GM21576 (cell line): ENCODE data around the gene ANKS4B.
"Not testable (repeated sequence)": the region's sequence is repeated elsewhere in the genome, so short reads cannot be mapped to it uniquely, and the experiment has no call there.

ENCODE experiments used
- ATAC-seq: cut with Tn5 transposase; IDR thresholded peaks from one replicate; pipeline ENCODE4 v1.9.1; 2021; ENCODE audit warnings: mild to moderate bottlenecking, moderate library complexity; ENCODE audit not compliant: unreplicated experiment

ANKS4B gene, protein sequence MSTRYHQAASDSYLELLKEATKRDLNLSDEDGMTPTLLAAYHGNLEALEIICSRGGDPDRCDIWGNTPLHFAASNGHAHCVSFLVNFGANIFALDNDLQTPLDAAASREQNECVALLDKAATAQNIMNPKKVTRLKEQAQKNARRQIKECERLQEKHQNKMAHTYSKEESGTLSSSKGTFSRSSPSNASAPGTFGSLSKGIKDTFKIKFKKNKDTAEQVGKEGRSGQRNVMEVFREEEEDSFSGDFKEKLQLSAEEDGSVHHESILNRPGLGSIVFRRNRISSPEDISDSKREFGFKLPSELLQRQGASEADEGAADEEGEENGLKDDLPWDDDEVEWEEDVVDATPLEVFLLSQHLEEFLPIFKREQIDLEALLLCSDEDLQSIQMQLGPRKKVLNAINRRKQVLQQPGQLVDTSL

DNA sequence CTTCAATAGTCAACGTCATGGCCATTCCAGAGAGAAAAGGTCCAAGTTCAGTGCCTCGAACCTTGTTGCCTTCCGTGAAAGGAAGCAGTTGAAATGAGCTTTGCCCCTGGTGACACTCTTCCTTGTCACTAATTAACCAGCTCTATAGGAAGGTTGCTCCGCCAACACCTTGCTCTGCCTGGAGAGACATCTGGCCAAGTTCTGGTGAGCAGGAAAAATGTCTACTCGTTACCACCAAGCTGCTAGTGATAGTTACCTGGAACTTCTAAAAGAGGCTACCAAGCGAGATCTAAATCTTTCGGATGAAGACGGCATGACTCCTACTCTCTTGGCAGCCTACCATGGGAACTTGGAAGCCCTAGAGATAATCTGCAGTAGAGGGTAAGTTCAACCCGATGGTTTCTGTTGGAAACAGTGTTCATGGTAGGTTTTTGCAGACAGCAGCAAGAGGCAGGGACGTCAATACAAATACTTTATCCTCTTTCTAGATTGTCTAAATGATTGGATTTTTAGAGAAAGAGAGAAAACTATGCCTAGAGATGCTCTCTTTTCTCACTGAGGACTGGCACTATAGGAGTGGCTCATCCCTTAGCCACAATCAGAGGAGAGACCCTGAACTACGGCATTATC lies at the start of gene ANKS4B:
TSS of gene ANKS4B (plus strand) at position 179 of the 630 bp plus-strand sequence. CDS start at position 218, 39 bp downstream.
- no peak for ATAC-seq

DNA sequence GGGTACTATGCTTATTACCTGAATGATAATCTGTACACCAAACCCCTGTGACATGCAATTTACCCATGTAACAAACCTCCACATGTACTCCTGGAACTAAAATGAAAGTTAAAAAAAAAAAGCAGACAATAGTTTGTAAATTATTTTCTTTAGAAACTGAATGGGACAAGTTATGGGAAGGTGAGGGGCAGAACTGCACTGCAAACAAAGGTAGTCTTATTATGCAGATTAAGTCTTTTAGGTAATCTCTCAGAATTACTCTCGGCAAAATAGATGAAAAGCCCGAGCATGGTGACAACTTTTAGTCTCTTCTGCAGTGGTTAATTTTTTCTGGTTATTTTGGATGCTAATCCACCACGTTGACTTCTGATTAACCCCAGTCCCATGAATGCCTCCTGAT lies 49.5 kb upstream of the ANKS4B start:
- no peak for ATAC-seq

DNA sequence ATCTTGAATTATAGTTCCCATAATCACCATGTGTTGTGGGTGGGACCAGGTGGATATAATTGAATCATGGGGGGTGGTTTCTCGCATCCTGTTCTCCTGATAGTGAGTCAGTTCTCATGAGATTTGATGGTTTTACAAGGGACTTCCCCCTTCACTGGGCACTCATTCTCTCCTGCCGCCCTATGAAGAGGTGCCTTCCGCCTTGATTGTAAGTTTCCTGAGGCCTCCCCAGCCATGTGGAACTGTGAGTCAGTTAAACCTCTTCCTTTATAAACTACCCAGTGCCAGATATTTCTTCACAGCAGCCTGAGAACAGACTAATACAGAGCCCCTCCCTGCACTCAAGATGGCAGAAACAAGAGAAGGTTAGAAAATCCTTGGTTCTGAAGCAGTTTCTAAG lies 48.7 kb upstream of the ANKS4B start:
- no peak for ATAC-seq

DNA sequence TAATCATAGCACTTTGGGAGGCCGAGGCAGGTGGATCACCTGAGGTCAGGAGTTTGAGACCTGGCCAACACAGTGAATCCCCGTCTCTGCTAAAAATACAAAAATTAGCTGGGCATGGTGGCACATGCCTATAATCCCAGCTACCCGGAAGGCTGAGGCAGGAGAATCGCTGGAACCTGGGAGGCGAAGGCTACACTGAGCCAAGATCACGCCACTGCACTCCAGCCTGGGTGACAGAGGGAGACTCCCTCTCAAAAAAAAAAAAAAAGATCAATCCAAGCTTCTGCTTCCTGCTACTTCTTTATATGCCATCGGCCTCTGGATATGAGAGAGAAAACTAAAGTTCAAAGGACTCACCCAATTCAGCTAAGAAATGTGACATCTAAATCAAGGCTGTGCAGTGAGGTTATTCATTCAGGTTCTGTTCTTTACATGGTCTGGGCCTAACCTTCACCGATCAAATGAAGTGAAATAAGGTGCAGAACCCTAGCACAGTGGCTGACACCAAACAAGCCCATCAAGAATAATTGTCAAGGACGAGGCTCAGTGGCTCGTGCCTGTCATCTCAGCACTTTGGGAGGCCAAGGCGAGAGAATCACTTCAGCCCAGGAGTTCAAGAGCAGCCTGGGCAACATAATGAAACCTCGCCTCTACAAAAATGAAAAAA lies 47.7 kb upstream of the ANKS4B start:
- no peak for ATAC-seq

DNA sequence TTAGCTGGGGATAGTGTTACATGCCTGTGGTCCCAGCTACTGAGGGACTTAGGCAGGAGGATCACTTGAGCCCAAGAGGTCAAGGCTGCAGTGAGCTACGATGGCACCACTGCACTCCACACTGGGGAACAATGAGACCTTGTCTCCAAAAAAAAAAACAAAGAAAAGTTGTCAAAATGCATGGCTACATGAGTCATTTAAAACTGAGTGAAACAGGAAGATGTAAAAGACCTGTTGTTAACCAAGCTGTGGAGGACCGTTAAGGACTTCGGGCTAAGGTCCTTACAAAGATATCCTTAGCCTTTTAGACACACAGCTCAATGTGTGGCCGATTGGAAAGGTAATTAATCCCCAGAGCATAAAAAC lies 47.2 kb upstream of the ANKS4B start:
- ATAC-seq = no peak

DNA sequence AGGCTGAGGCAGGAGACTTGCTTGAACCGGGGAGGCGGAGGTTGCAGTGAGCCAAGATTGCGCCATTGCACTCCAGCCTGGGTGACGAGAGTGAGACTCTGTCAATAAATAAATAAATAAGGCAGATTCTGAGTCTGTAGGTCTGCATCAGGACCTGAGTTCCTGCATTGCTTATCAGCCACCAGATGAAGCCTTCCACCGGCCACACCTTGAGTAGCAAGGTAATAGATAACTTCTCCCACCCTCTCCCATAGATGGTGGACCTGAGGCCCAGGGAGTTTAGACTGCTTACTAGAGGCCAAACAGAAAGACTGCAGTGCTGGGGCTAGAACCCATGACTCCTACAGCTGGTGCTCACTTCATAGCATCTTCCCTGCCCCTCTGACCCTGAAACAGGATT lies 44.2 kb upstream of the ANKS4B start:
- ATAC-seq = no peak

DNA sequence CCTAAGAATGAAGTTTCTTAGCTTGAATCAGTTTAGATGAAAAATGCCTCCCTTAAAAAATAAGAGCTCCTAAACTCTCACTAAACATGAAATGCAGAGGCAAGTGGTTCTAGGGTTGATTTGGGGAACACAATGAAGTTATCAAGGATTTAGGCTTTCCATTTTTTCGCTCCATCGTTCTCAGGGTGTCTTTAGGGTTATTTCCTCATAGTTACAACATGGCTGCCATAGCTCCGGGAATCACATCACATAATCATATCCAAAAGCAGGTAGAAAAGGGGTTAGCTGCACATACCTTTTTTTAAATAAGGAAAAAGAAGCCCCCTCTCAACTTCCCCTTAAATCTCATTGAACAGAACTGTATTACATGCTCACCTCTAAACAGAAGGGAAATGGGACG lies 43.5 kb upstream of the ANKS4B start:
- no peak for ATAC-seq

DNA sequence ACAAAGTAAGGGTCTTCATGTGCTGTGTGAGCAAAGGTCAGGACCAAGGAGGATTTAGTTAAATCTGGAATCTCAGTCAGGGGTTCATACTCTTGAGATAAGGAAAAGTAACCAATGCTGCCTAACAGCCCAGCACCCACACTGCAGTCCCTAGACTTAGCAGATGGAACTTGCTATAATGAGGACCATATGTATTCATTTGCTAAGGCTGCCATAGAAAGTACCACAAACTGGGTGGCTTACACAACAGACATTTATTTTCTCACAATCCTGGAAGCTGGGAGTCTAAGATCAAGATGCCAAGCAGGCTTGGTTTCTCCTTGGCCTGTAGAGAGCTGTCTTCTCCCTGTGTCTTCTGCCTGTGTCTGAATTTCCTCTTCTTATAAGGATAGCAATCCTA lies 42.9 kb upstream of the ANKS4B start:
- ATAC-seq = no peak

DNA sequence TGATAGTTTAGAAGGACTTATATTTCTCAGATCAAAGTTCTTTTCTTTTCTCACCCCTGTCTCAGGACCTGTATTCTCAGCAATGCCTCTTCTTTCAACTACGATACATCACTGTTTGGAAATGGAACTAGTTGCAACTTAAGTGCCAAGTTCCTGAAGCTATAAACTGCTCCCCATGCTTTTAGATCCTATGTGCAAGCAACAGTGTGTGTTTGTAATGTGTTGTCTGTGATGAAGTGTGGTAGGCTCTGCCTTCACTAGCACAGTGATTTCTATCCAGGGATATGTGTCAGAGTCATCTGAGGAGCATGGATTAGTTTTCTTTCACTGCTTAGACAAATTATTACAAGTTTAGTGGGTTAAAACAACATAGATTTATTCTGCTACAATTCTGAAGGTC lies 40.5 kb upstream of the ANKS4B start:
- ATAC-seq = no peak

DNA sequence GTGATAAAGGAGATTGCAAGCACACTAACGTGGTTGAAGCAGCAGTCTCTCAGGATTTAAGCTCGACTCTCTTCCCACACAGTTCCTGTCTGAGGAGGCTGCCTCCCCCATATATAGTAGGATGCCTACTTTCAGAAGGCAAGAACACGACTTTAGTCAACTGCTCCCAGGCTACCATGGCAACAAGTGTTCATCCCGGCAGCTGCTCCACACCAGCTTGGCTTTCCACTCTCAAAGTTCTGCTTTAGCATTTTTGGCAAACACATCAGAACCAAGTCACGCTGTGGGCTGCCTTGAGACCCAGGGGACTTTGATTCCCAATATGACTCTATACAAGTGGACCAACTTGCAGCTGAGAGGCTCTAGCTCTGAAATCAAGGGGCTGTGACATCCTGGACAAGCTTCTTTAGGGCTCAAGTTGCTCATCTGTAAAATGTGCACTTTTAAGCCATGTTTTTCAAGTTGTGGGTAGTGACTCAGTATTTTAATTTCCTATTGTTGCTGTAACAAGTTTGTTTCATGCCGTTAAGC lies 38.7 kb upstream of the ANKS4B start:
- no peak for ATAC-seq

DNA sequence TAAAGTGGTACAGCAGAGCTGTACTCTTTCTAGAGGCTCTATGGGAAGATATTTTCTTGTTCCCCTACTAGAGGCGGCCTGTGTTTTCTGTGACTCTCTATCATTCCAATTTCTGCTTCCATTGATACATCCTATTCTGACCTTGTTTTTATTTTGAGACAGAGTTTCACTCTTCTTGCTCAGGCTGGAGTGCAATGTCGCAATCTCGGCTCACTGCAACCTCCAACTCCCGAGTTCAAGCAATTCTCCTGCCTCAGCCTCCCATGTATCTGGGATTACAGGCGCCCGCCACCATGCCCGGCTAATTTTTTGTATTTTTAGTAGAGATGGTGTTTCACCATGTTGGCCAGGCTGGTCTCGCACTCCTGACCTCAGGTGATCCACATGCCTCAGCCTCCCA lies 38.2 kb upstream of the ANKS4B start:
- ATAC-seq = not testable (repeated sequence)

DNA sequence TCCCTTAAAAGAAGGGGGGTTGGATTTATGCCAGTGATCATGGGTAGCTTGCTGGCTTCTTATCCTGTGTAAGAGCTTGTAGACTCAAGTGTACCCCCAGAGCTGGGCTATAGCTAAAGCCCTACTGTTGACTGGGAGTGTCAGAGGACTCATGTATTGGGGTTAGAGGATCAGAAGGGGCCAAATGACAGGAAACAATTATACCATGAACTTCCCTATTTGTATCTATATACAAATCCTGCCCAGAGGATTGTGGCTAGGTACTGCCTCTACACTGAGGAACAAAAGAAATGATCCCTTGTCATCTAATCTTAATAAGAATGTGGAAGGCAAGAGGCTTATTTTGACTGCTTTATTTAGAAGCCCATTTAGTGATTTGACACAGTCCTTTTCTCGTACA lies 36.4 kb upstream of the ANKS4B start:
- ATAC-seq = no peak

DNA sequence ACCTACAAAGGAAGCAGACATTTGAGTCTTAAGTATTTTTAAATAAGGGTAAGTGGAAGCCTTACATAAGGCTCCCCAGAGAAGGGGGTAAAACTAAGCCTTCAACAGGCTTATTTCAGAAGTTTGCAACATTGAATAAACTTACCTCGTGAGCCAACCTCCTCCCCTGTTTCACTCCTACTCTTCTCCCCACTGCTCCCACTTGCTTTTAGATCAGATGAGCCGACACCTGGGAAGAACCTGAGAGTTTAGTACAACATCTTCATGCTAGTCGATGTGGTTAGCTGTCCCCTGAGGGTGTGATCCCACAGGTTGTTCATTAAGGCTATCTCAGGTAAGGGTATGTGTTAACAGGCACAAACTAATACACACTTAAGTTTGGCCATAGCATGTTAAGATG lies 35.9 kb upstream of the ANKS4B start:
- no peak for ATAC-seq

DNA sequence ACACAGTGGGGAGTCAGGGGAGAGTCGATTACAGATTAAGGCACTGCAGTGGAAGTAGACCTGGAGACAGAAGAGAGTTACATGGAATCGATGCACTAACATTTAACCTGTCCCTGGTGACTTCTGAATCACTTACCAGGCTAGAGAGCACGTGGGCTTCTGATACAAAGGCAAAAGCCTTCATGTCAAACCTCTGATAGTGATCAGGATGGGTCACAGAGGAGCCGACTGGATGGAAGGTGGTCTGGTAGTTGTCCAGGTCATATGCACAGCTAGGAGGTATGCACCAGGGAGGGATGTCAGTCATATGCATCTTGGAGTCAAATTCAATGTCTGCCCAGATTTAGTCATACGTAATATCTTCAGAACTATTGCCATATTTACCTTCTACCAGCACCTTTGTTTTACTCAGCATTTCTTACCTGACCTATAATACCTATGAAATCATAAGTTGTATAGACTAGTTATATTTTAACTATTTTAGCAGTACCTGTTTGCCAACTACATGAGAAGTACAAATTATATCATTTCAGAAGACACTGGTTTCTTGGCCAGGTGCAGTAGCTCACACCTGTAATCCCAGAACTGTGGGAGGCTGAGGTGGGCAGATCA lies 33.8 kb upstream of the ANKS4B start:
- ATAC-seq = no peak

DNA sequence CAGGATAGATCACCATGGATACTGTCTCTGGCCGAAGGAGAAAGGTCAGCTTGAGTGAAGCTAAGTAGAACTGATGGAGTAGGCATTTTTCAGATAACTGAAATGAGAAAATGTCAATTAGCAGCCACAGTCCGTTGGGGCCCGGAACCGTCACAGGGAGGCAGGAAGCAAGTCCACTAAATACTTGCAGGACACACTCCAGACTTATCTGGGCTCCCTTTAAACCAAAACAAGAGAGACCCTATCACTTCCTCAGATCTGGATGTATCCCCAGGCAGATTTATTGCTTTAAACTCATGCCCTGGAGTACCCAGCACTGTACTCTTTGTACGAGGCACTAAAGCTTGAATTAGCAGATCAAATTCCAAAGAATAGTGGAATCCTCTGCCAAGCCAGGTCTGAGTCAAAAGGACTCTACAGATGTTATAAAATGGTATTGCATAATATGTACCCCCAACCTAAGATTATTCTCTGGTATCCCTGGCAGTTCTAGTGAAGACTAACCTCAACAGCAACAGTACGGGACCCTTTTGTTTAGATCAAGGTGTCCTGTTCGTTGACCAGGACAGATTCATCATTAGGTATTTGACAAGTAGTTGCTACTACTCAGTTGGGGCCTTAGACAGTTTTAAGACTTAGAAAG lies 30.2 kb upstream of the ANKS4B start:
- no peak for ATAC-seq

DNA sequence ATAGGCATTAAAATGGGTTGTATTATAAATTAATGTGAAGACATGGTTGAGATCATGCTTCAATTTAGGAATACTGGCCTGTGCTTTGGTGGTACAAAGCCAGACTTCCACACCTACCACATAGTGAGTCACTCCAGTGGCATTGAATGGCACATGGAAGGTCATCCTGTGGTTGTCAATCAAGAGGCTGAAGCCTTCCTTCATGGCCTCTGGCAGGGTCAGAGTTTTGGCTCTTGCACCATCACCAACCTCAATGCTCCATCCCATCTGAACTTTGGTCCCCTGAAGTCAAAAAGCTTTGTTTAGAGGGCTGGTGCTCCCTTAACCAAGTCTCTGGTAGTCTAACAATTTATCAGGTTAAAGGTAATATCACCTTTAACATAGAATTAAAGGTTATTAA lies 28.2 kb upstream of the ANKS4B start:
- no peak for ATAC-seq

DNA sequence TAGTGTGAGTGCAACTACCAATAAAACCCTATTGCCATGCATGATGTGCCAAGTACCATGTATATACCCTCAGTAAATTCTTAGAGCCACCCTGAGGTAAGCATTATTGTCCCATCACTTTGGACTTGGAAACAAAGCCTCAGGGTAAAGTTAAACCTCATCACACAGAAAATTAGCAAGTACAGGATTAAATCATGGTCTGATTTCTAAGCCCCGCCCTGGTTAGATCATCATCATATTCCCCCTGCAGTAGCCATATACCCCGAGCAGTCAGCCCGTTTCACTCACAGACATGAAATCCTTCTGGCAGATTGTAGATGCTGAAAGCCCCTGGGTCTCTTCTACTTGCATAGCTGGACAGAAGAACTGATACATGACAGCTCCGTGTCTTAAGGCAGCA lies 26.9 kb upstream of the ANKS4B start:
- no peak for ATAC-seq

DNA sequence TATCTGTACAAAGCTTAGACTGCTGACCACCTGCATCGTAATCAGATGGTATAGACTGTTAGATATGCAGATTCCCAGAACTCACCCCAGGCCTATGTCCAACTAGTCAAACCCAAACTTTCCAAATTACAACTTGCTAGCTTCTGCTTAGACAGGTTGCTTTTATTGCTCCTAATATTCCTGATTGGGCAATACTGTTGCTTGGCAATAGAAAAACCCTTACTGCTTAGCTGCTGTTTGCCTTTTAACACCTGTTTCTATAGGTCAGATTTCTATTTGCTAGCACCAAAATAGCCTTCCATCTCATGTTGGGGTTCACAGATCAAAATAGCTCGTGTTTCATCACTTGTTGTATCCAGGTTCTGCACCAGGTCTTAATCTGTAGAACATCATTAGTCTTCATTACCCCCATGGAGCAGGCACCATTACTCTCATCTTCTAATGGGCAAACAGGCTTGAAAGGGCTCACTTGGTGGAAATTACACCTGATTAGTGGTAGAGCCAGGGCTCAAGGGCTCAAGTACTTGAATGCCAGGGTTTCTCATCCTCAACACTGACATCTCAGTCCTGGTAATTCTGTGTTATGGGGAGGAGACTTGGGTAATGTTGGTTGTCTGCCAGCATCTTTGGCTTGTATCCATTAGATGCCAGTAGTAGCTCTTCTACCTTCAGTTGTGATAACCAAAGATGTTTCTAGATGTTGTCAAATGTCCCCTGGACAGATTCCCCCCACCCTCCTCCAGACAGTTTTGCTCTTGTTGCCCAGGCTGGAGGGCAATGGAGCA lies 24.9 kb upstream of the ANKS4B start:
- ATAC-seq = no peak

DNA sequence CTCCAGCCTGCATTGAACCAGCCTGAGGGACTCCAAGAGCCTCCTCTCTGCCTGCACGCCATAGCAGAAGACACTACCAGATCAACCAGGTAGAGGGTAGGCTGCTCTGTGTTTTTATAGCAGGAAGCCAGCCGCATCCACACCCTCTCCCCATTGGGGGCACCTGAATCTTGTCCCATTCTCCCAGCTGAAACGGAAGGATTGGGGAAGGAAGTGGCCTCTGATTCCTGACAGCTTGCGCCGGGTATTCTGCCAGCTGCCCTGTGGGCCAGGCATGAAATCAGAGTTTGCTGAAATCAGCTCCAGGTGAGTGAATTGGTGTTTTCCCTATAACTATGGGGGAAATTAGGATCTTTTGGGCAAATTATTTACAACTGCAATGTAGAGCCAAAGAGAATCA lies 22.0 kb upstream of the ANKS4B start, which contains the start of gene ZP2:
TSS of gene ZP2 (minus strand) at position 89 of the 400 bp plus-strand sequence. CDS start at position 62, 27 bp downstream.
- no peak for ATAC-seq

DNA sequence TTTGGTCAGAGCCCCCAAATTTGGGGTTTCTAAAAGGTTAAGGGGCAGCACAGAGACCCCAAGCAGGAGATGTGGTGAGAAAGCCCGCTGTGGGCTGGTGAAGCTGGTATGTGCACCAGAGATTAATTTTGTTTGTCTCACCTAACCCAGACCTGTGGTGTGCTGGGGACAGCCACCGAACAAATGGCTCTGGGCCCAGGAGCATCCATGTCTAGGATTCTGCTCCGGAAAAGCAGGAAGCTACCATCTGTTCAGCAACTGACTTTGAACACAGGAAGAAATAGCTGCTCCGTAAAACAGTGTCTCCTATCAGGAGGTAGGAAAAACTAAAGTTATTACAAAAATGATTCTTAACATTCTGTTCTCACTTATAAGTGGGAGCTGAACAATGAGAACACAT lies 19.4 kb upstream of the ANKS4B start:
- ATAC-seq = no peak
